ENCODE results near the gene OR6S1.
A peak's percentile ranks its signal among the peaks of the same experiment; 100 is the strongest.
"Not testable (repeated sequence)": the region's sequence is repeated elsewhere in the genome, so short reads cannot be mapped to it uniquely, and the experiment has no call there.

Gene OR6S1

GRCh38 chr14:20645481-20645880 lies 4.0 kb upstream of the OR6S1 start:
- H3K4me1 ChIP-seq (ENCODE audit: control insufficient read depth in 1 of 2, insufficient read depth in 2 of 2, low read length in 2 of 2) = no peaks in the 10 kb centered on the region
- H3K27me3 ChIP-seq (ENCODE audit: low read depth, low read length) = no peaks in the 10 kb centered on the region
- H3K9me3 ChIP-seq (ENCODE audit: control insufficient read depth in 1 of 2, low read length in 2 of 2) = no peaks in the 10 kb centered on the region
- H3K36me3 ChIP-seq (ENCODE audit: control insufficient read depth in 1 of 2, insufficient read depth in 2 of 2, low read length in 2 of 2) = no peaks in the 10 kb centered on the region
- H3K27ac ChIP-seq (ENCODE audit: low read length) = no peak overlapping the region
- no peak overlapping the region for H3K4me3 ChIP-seq (ENCODE audit: low read depth in 1 of 2, low read length in 2 of 2)

GRCh38 chr14:20644520-20644919 lies 3.0 kb upstream of the OR6S1 start:
- no peak overlapping the region for H3K4me3 ChIP-seq (ENCODE audit: low read depth in 1 of 2, low read length in 2 of 2)
- no peaks in the 10 kb centered on the region for H3K27me3 ChIP-seq (ENCODE audit: low read depth, low read length)
- no peaks in the 10 kb centered on the region for H3K4me1 ChIP-seq (ENCODE audit: control insufficient read depth in 1 of 2, insufficient read depth in 2 of 2, low read length in 2 of 2)
- H3K9me3 ChIP-seq (ENCODE audit: control insufficient read depth in 1 of 2, low read length in 2 of 2) = no peaks in the 10 kb centered on the region
- no peak overlapping the region for H3K27ac ChIP-seq (ENCODE audit: low read length)
- no peaks in the 10 kb centered on the region for H3K36me3 ChIP-seq (ENCODE audit: control insufficient read depth in 1 of 2, insufficient read depth in 2 of 2, low read length in 2 of 2)

GRCh38 chr14:20642755-20643154 lies 1.3 kb upstream of the OR6S1 start:
- H3K4me3 ChIP-seq (ENCODE audit: low read depth in 1 of 2, low read length in 2 of 2); H3K27me3 ChIP-seq (ENCODE audit: low read depth, low read length); H3K36me3 ChIP-seq (ENCODE audit: control insufficient read depth in 1 of 2, insufficient read depth in 2 of 2, low read length in 2 of 2); H3K4me1 ChIP-seq (ENCODE audit: control insufficient read depth in 1 of 2, insufficient read depth in 2 of 2, low read length in 2 of 2); H3K9me3 ChIP-seq (ENCODE audit: control insufficient read depth in 1 of 2, low read length in 2 of 2); H3K27ac ChIP-seq (ENCODE audit: low read length): not testable (repeated sequence)

- Histone ChIP-seq H3K27ac (ENCODE audit: low read length) (no peak overlapping the region), H3K36me3 (ENCODE audit: control insufficient read depth in 1 of 2, insufficient read depth in 2 of 2, low read length in 2 of 2) (no peaks in the 10 kb centered on the region), H3K27me3 (ENCODE audit: low read depth, low read length) (no peaks in the 10 kb centered on the region), H3K4me3 (ENCODE audit: low read depth in 1 of 2, low read length in 2 of 2) (no peak overlapping the region), H3K4me1 (ENCODE audit: control insufficient read depth in 1 of 2, insufficient read depth in 2 of 2, low read length in 2 of 2) (no peaks in the 10 kb centered on the region), H3K9me3 (ENCODE audit: control insufficient read depth in 1 of 2, low read length in 2 of 2) (no peaks in the 10 kb centered on the region)
Measured at GRCh38 chr14:20642182-20642581, 691 bp upstream of the OR6S1 start.

GRCh38 chr14:20632831-20633691 lies 8.4 kb downstream of the OR6S1 start:
- peaks cover 0 to 30% of the 10 kb centered on the region in 2 donors for H3K4me1 ChIP-seq (ENCODE audit: control insufficient read depth in 1 of 2, insufficient read depth in 2 of 2, low read length in 2 of 2)
- H3K9me3 ChIP-seq (ENCODE audit: control insufficient read depth in 1 of 2, low read length in 2 of 2) = no peaks in the 10 kb centered on the region
- H3K36me3 ChIP-seq (ENCODE audit: control insufficient read depth in 1 of 2, insufficient read depth in 2 of 2, low read length in 2 of 2) = no peaks in the 10 kb centered on the region
- H3K27me3 ChIP-seq (ENCODE audit: low read depth, low read length) = peaks cover 8% of the 10 kb centered on the region
- no peak overlapping the region for H3K27ac ChIP-seq (ENCODE audit: low read length)
- H3K4me3 ChIP-seq (ENCODE audit: low read depth in 1 of 2, low read length in 2 of 2) = peak overlapping the region; percentile 40 to 58

- Histone ChIP-seq H3K27me3 (ENCODE audit: low read depth, low read length) (peaks cover 8% of the 10 kb centered on the region), H3K27ac (ENCODE audit: low read length) (no peak overlapping the region), H3K9me3 (ENCODE audit: control insufficient read depth in 1 of 2, low read length in 2 of 2) (no peaks in the 10 kb centered on the region), H3K36me3 (ENCODE audit: control insufficient read depth in 1 of 2, insufficient read depth in 2 of 2, low read length in 2 of 2) (no peaks in the 10 kb centered on the region), H3K4me1 (ENCODE audit: control insufficient read depth in 1 of 2, insufficient read depth in 2 of 2, low read length in 2 of 2) (peaks cover 0 to 30% of the 10 kb centered on the region in 2 donors), H3K4me3 (ENCODE audit: low read depth in 1 of 2, low read length in 2 of 2) (peak overlapping the region; percentile 40 to 58)
Measured at GRCh38 chr14:20632448-20632830, 9.1 kb downstream of the OR6S1 start.

GRCh38 chr14:20631880-20632389 lies 9.6 kb downstream of the OR6S1 start:
- Histone ChIP-seq H3K36me3 (ENCODE audit: control insufficient read depth in 1 of 2, insufficient read depth in 2 of 2, low read length in 2 of 2) (no peaks in the 10 kb centered on the region), H3K27ac (ENCODE audit: low read length) (no peak overlapping the region), H3K9me3 (ENCODE audit: control insufficient read depth in 1 of 2, low read length in 2 of 2) (no peaks in the 10 kb centered on the region), H3K27me3 (ENCODE audit: low read depth, low read length) (peaks cover 8% of the 10 kb centered on the region), H3K4me1 (ENCODE audit: control insufficient read depth in 1 of 2, insufficient read depth in 2 of 2, low read length in 2 of 2) (peaks cover 0 to 30% of the 10 kb centered on the region in 2 donors), H3K4me3 (ENCODE audit: low read depth in 1 of 2, low read length in 2 of 2) (peak overlapping the region; percentile 40 to 58)

GRCh38 chr14:20631023-20631879 lies 10.2 kb downstream of the OR6S1 start:
- Histone ChIP-seq H3K36me3 (ENCODE audit: control insufficient read depth in 1 of 2, insufficient read depth in 2 of 2, low read length in 2 of 2) (no peaks in the 10 kb centered on the region), H3K9me3 (ENCODE audit: control insufficient read depth in 1 of 2, low read length in 2 of 2) (no peaks in the 10 kb centered on the region), H3K4me1 (ENCODE audit: control insufficient read depth in 1 of 2, insufficient read depth in 2 of 2, low read length in 2 of 2) (peaks cover 0 to 33% of the 10 kb centered on the region in 2 donors), H3K4me3 (ENCODE audit: low read depth in 1 of 2, low read length in 2 of 2) (peak overlapping the region; percentile 54 to 58), H3K27me3 (ENCODE audit: low read depth, low read length) (peaks cover 10% of the 10 kb centered on the region), H3K27ac (ENCODE audit: low read length) (no peak overlapping the region)

GRCh38 chr14:20630340-20631022 lies 11.0 kb downstream of the OR6S1 start:
- Histone ChIP-seq H3K9me3 (ENCODE audit: control insufficient read depth in 1 of 2, low read length in 2 of 2) (no peaks in the 10 kb centered on the region), H3K27me3 (ENCODE audit: low read depth, low read length) (peaks cover 11% of the 10 kb centered on the region), H3K4me3 (ENCODE audit: low read depth in 1 of 2, low read length in 2 of 2) (peak overlapping the region; percentile 31 to 54), H3K27ac (ENCODE audit: low read length) (no peak overlapping the region), H3K36me3 (ENCODE audit: control insufficient read depth in 1 of 2, insufficient read depth in 2 of 2, low read length in 2 of 2) (no peaks in the 10 kb centered on the region), H3K4me1 (ENCODE audit: control insufficient read depth in 1 of 2, insufficient read depth in 2 of 2, low read length in 2 of 2) (peaks cover 0 to 41% of the 10 kb centered on the region in 2 donors)

GRCh38 chr14:20628063-20628854 lies 13.2 kb downstream of the OR6S1 start:
- H3K27me3 ChIP-seq (ENCODE audit: low read depth, low read length) = peaks cover 8% of the 10 kb centered on the region
- H3K9me3 ChIP-seq (ENCODE audit: control insufficient read depth in 1 of 2, low read length in 2 of 2) = no peaks in the 10 kb centered on the region
- H3K27ac ChIP-seq (ENCODE audit: low read length) = no peak overlapping the region
- peaks cover 0 to 43% of the 10 kb centered on the region in 2 donors for H3K4me1 ChIP-seq (ENCODE audit: control insufficient read depth in 1 of 2, insufficient read depth in 2 of 2, low read length in 2 of 2)
- no peak overlapping the region for H3K4me3 ChIP-seq (ENCODE audit: low read depth in 1 of 2, low read length in 2 of 2)
- H3K36me3 ChIP-seq (ENCODE audit: control insufficient read depth in 1 of 2, insufficient read depth in 2 of 2, low read length in 2 of 2) = no peaks in the 10 kb centered on the region

All from muscle layer of duodenum (tissue), 2 donors.